HepG2 (cell line): Measurements from ENCODE around the gene SFRP4. TPM values are rescaled to one million over a fixed set of nuclear protein-coding genes. Genes with fewer than 3 reads are reported as not detected.

ENCODE experiments used
- ATAC-seq: fragments of 200-7000 bp; cut with Tn5 transposase; 3 replicates; pipeline ENCODE4 v1.9.1; 2020; ENCODE audit warnings: mild to moderate bottlenecking, moderate library complexity
- BruUV-seq: library from RNA; stranded (reverse); fragments of 400-500 nt; replicated peaks from 2 replicates; lab custom pipeline; 2021; lab: Mats Ljungman, UMichigan
- CTCF ChIA-PET: fragments of 300-600 bp; formaldehyde crosslinking; extraction: SDS; loops from one replicate; lab custom pipeline; 2021; ENCODE audit warnings: low total read pairs, inconsistent platforms, low intra/inter-chr PET ratio; lab: Yijun Ruan, JAX
- POLR2A ChIA-PET: fragments of 350-600 bp; sonication (Branson Sonifier 250); formaldehyde crosslinking; loops from one replicate; lab custom pipeline; 2020; ENCODE audit warnings: antibody characterized with exemption, inconsistent platforms; lab: Yijun Ruan, JAX
- DNase-seq: peaks from one replicate; pipeline ENCODE4 v3.0.0-alpha.2; 2015; ENCODE audit warnings: low spot score
- FAIRE-seq: peaks from 3 replicates; lab custom pipeline; 2011; peaks lifted over from hg19 to GRCh38; lab: Jason Lieb, UNC
- H2AFZ ChIP-seq: one replicate; pipeline ENCODE4 v1.6.1; 2011; ENCODE audit warnings: low read length, inconsistent platforms
- H3K27ac ChIP-seq: fragments of 300-600 bp; 3 replicates; pipeline ENCODE4 v1.8.0; 2011; ENCODE audit warnings: mixed run types, mild to moderate bottlenecking, mixed read lengths, low read length, inconsistent platforms; ENCODE audit not compliant: insufficient read depth; ENCODE audit errors: extremely low read length
- H3K27me3 ChIP-seq, 2 experiments: fragments of 200-600 bp in 1 of 2; 2 replicates in 1 of 2; 3 replicates in 1 of 2; pipeline versions ENCODE4 v1.6.0 to v1.8.0; 2011; ENCODE audit warnings: low read length in 2 of 2, mild to moderate bottlenecking in 2 of 2, moderate library complexity in 2 of 2, inconsistent platforms in 1 of 2; ENCODE audit not compliant: insufficient read depth in 2 of 2, control insufficient read depth in 1 of 2
- H3K36me3 ChIP-seq, 2 experiments: fragments of 200-600 bp in 1 of 2; replicated peaks in 1 of 2; 2 replicates in 1 of 2; 3 replicates in 1 of 2; pipeline versions ENCODE4 v1.5.1 to v1.8.0; 2011; ENCODE audit warnings: low read length in 2 of 2, inconsistent platforms in 1 of 2; ENCODE audit not compliant: insufficient read depth in 2 of 2, control insufficient read depth in 1 of 2
- H3K4me1 ChIP-seq: 2 replicates; pipeline ENCODE4 v1.5.1; 2012; ENCODE audit warnings: low read length, inconsistent platforms; ENCODE audit not compliant: insufficient read depth
- H3K4me2 ChIP-seq: 2 replicates; pipeline ENCODE4 v1.6.0; 2011; ENCODE audit warnings: low read depth, low read length, inconsistent platforms
- H3K4me3 ChIP-seq, 3 experiments: fragments of 200-600 bp in 1 of 3; sonication (generic), shearing (Covaris generic) in 1 of 3; replicated peaks in 1 of 3; 2 replicates each; pipeline ENCODE4 v1.5.1; 2011 to 2016; ENCODE audit warnings: low read length in 3 of 3, inconsistent platforms in 2 of 3, low read depth in 2 of 3, mild to moderate bottlenecking in 2 of 3, control low read depth in 1 of 3, mixed read lengths in 1 of 3; ENCODE audit not compliant: insufficient read depth in 1 of 3
- H3K79me2 ChIP-seq: one replicate; pipeline ENCODE4 v1.6.1; 2011; ENCODE audit warnings: low read length, inconsistent platforms; ENCODE audit not compliant: insufficient read depth
- H3K9ac ChIP-seq: 2 replicates; pipeline ENCODE4 v1.6.0; 2011; ENCODE audit warnings: mild to moderate bottlenecking, low read depth, low read length, inconsistent platforms; ENCODE audit not compliant: insufficient read depth
- H3K9me3 ChIP-seq: 2 replicates; pipeline ENCODE4 v1.5.1; 2012; ENCODE audit warnings: mild to moderate bottlenecking, low read length
- H4K20me1 ChIP-seq: 2 replicates; pipeline ENCODE4 v1.6.0; 2011; ENCODE audit warnings: inconsistent platforms, mild to moderate bottlenecking, low read length, moderate library complexity; ENCODE audit not compliant: insufficient read depth
- DMAP1 ChIP-seq: IDR thresholded peaks from 2 replicates; pipeline ENCODE4 v1.6.1; 2016
- NFE2L2 ChIP-seq: fragments of 150-350 bp; IDR thresholded peaks from 2 replicates; pipeline ENCODE4 v1.6.1; 2014; ENCODE audit warnings: low read length
- NFYC ChIP-seq: IDR thresholded peaks from 2 replicates; pipeline ENCODE4 v1.6.1; 2016; ENCODE audit warnings: missing genetic modification reagents, missing compliant biosample characterization
- PHF21A ChIP-seq: sonication (generic); formaldehyde crosslinking; IDR thresholded peaks from 2 replicates; pipeline ENCODE4 v1.5.0; 2020; ENCODE audit warnings: mild to moderate bottlenecking, missing genetic modification reagents
- PLRG1 ChIP-seq: fragments of 450-650 bp; conservative IDR thresholded peaks from 2 replicates; pipeline ENCODE4 v1.6.1; 2016
- POGZ ChIP-seq: sonication (generic); formaldehyde crosslinking; IDR thresholded peaks from 2 replicates; pipeline ENCODE4 v1.4.0; 2020; ENCODE audit warnings: mild to moderate bottlenecking, missing genetic modification reagents
- YEATS2 ChIP-seq: sonication (generic); formaldehyde crosslinking; IDR thresholded peaks from 2 replicates; pipeline ENCODE4 v1.4.0; 2020; ENCODE audit warnings: missing genetic modification reagents, borderline replicate concordance
- ZNF383 ChIP-seq: sonication (generic); formaldehyde crosslinking; IDR thresholded peaks from 2 replicates; pipeline ENCODE4 v1.4.0; 2020; ENCODE audit warnings: missing genetic modification reagents, mild to moderate bottlenecking, borderline replicate concordance
- ZNF597 ChIP-seq: sonication (generic); formaldehyde crosslinking; IDR thresholded peaks from 2 replicates; pipeline ENCODE4 v1.5.0; 2020; ENCODE audit warnings: missing genetic modification reagents
- ZNF615 ChIP-seq: sonication (generic); formaldehyde crosslinking; IDR thresholded peaks from 2 replicates; pipeline ENCODE4 v1.5.0; 2020; ENCODE audit warnings: mild to moderate bottlenecking, missing genetic modification reagents, borderline replicate concordance
- ZNF687 ChIP-seq: sonication (generic); formaldehyde crosslinking; IDR thresholded peaks from 2 replicates; pipeline ENCODE4 v1.5.1; 2020; ENCODE audit warnings: mild to moderate bottlenecking, missing genetic modification reagents, moderate library complexity
- ZNF773 ChIP-seq: sonication (generic); formaldehyde crosslinking; IDR thresholded peaks from 2 replicates; pipeline ENCODE4 v1.4.0; 2020; ENCODE audit warnings: missing genetic modification reagents, borderline replicate concordance
- ZNF775 ChIP-seq: sonication (generic); formaldehyde crosslinking; IDR thresholded peaks from 2 replicates; pipeline ENCODE4 v1.4.0; 2020; ENCODE audit warnings: missing genetic modification reagents, mild to moderate bottlenecking, moderate library complexity, borderline replicate concordance
- ZSCAN22 ChIP-seq: sonication (generic); formaldehyde crosslinking; IDR thresholded peaks from 2 replicates; pipeline ENCODE4 v1.4.0; 2020; ENCODE audit warnings: mild to moderate bottlenecking, missing genetic modification reagents
- ZSCAN31 ChIP-seq: sonication (generic); formaldehyde crosslinking; IDR thresholded peaks from 2 replicates; pipeline ENCODE4 v1.5.0; 2020; ENCODE audit warnings: low read depth, mild to moderate bottlenecking, missing genetic modification reagents
- WGBS: methylation state at CpG from one replicate; pipeline ENCODE4 v1.1.6; 2017; ENCODE audit warnings: low lambda C conversion rate; 5-methylcytosine and 5-hydroxymethylcytosine counted together
- in situ Hi-C: cut with HindIII; loops from 2 replicates; pipeline ENCODE4 v1.10.0; 2017; ENCODE audit warnings: low pct_unique_long_range_greater_than_20kb; ENCODE audit not compliant: extremely low pct_ligation_motif_present
- intact Hi-C: fragments of 100-400 bp; cut with micrococcal nuclease; formaldehyde crosslinking; loops from one replicate; pipeline ENCODE4 v1.10.0; 2022; ENCODE audit not compliant: unreplicated experiment
- polyA plus RNA-seq, 8 experiments: library from polyadenylated mRNA; depleted of rRNA in 3 of 8; stranded (reverse) in 7 of 8; unstranded in 1 of 8; fragments of >200 nt; fragmentation: Illumina TruSeq in 4 of 8; extraction: Trizol in 4 of 8; gene quantifications; 2 replicates each; pipeline versions ENCODE4 v1.2.1 to v1.2.3, GENCODE V29; 2011 to 2016; ENCODE audit warnings: low read depth in 4 of 8, missing spikeins in 1 of 8, mixed read lengths in 1 of 8; ENCODE audit not compliant: insufficient read depth in 1 of 8
- total RNA-seq, 5 experiments: library from RNA; depleted of rRNA; stranded (reverse); fragments of >200 nt; fragmentation: Illumina TruSeq; extraction: Trizol; gene quantifications; 2 replicates each; pipeline ENCODE4 v1.2.3, GENCODE V29; 2016; ENCODE audit warnings: low read depth in 1 of 5

SFRP4 gene
- total and polyA plus RNA-seq, 2 of the 13 experiments (the other 11 are each of a cell fraction or from before 2014, with no cell fraction given), result 0.96 to 1.8 TPM

- no peak overlapping the region for H3K4me3 ChIP-seq
- 4% methylated on average over 3 of the region's 3 CpGs for WGBS
- no peak for ATAC-seq
- no peak overlapping the region for H3K4me2 ChIP-seq
- intact Hi-C loops (loop anchor here (2.0 to 5.0 kb wide), 3 partner anchors 17 to 438 kb away; partner anchors contain the start of gene SFRP4), in situ Hi-C loops (loop anchor here (5.0 to 25.0 kb wide), 3 partner anchors 205 to 438 kb away; no protein-coding TSS in a partner anchor)
- no TSS peak for BruUV-seq
- H3K36me3 ChIP-seq, result no peaks in the 10 kb centered on the region
- no peak overlapping the region for H3K27ac ChIP-seq
- CTCF ChIA-PET, result no interaction called here
- H3K79me2 ChIP-seq, result no peaks in the 10 kb centered on the region
- DNase-seq, result no peak
- TF ChIP-seq NFYC (no peak), ZSCAN22 (CRISPR knock-in tag) (no peak), POGZ (CRISPR knock-in tag) (no peak), ZNF773 (no peak)
- H3K9me3 ChIP-seq, result no peaks in the 10 kb centered on the region
- H2AFZ ChIP-seq, result no peak overlapping the region
- H3K27me3 ChIP-seq, result no peaks in the 10 kb centered on the region
- POLR2A ChIA-PET, result no interaction called here
- no peaks in the 10 kb centered on the region for H4K20me1 ChIP-seq
- H3K9ac ChIP-seq, result no peak overlapping the region
- peaks cover 29% of the 10 kb centered on the region for H3K4me1 ChIP-seq
- FAIRE-seq, result no peak
These were observed 16.8 kb downstream of the SFRP4 start for GRCh38 chr7:37899712-37900247.

- no peaks in the 10 kb centered on the region for H3K79me2 ChIP-seq
- H3K4me2 ChIP-seq, result no peak overlapping the region
- CTCF ChIA-PET, result no interaction called here
- DNase-seq (no peak), ATAC-seq (no peak), FAIRE-seq (no peak)
- H3K27ac ChIP-seq, result no peak overlapping the region
- no peaks in the 10 kb centered on the region for H3K9me3 ChIP-seq
- no peaks in the 10 kb centered on the region for H3K36me3 ChIP-seq
- BruUV-seq, result no TSS peak
- no peaks in the 10 kb centered on the region for H4K20me1 ChIP-seq
- WGBS, result 24% methylated on average over 3 of the region's 3 CpGs
- POLR2A ChIA-PET, result no interaction called here
- H3K4me1 ChIP-seq, result peaks cover under 1% of the 10 kb centered on the region; the same call in 1 of the 2 replicates
- H3K4me3 ChIP-seq, result no peak overlapping the region
- no peak overlapping the region for H3K9ac ChIP-seq
- in situ Hi-C loops (no loop called here), intact Hi-C loops (no loop called here)
- H3K27me3 ChIP-seq, result no peaks in the 10 kb centered on the region; a peak in 1 of 5 replicates
- no peak overlapping the region for H2AFZ ChIP-seq
- TF ChIP-seq ZSCAN31 (CRISPR knock-in tag) (no peak), ZNF597 (no peak), PHF21A (no peak), ZNF775 (CRISPR knock-in tag) (no peak), ZNF615 (CRISPR knock-in tag) (no peak), PLRG1 (no peak), NFE2L2 (no peak), DMAP1 (CRISPR knock-in tag) (no peak), YEATS2 (CRISPR knock-in tag) (no peak), ZNF687 (CRISPR knock-in tag) (no peak), ZNF383 (CRISPR knock-in tag) (no peak)
These were observed 21.9 kb downstream of the SFRP4 start for GRCh38 chr7:37894671-37895070.
